HL-60 (cell line): ENCODE measurements around the gene WIF1.
A peak's percentile ranks its signal among the peaks of the same experiment; 100 is the strongest.

Source experiments
- DNase-seq, 2 experiments: peaks; one replicate each; pipeline ENCODE4 v3.0.0-alpha.2; 2010 to 2020; ENCODE audit warnings: low read depth in 1 of 2, low spot score in 1 of 2
- H3K27ac ChIP-seq: fragments of 250-450 bp; sonication (Bioruptor Pico); replicated peaks from 2 replicates; pipeline ENCODE4 v1.5.1; 2020; ENCODE audit warnings: mild to moderate bottlenecking, moderate library complexity
- H3K27me3 ChIP-seq: fragments of 250-450 bp; sonication (Bioruptor Pico); 2 replicates; pipeline ENCODE4 v1.5.1; 2021; ENCODE audit warnings: mild to moderate bottlenecking, moderate library complexity; ENCODE audit not compliant: insufficient read depth, poor library complexity, severe bottlenecking
- H3K4me3 ChIP-seq: replicated peaks from 2 replicates; pipeline ENCODE4 v1.5.1; 2011; ENCODE audit warnings: mild to moderate bottlenecking, control low read depth, low read length; ENCODE audit not compliant: insufficient read depth
- CTCF ChIP-seq: IDR thresholded peaks from one replicate; pipeline ENCODE4 v1.5.1; 2011; ENCODE audit warnings: low read length, control low read depth, inconsistent platforms; ENCODE audit not compliant: insufficient read depth
- GABPA ChIP-seq: IDR thresholded peaks from 2 replicates; pipeline ENCODE4 v1.6.1; 2012; ENCODE audit warnings: low read depth
- POLR2AphosphoS5 ChIP-seq: IDR thresholded peaks from 2 replicates; pipeline ENCODE4 v1.6.1; 2012; ENCODE audit warnings: low read depth
- SPI1 ChIP-seq: IDR thresholded peaks from 2 replicates; pipeline ENCODE4 v1.6.1; 2012; ENCODE audit warnings: low read depth, mild to moderate bottlenecking, borderline replicate concordance
- TF ChIP-seq, protein P1 (sequence below): IDR thresholded peaks from 2 replicates; pipeline ENCODE4 v1.6.1; 2012; ENCODE audit warnings: low read depth; ENCODE audit not compliant: insufficient replicate concordance

Gene WIF1

DNA sequence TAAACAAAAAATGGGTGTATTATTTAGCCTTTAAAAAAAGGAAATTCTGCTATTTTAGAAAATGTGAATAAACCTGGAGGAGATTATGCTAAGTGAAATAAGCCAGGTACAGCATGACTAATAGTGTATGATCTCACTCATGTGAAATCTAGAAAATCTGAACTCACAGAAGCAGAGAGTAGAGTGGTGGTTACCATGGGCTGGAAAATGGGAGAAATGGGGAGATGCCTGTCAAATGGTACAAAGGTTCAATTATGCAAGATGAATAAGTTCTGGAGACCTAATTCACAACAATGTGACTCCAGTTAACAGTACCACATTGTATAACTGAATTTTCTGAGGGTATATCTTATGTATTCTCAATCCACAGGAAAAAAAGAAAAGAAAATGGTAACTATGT is 30.9 kb upstream of the WIF1 start:
- no peak for DNase-seq
- Histone ChIP-seq H3K27ac (no peak overlapping the region), H3K27me3 (no peaks in the 10 kb centered on the region), H3K4me3 (no peak overlapping the region)
- no peak for TF ChIP-seq SPI1
- no peak for TF ChIP-seq GABPA

GRCh38 chr12:65147312-65147905 is 26.3 kb upstream of the WIF1 start:
- H3K4me3 ChIP-seq = no peak overlapping the region
- TF ChIP-seq, protein P1, sequence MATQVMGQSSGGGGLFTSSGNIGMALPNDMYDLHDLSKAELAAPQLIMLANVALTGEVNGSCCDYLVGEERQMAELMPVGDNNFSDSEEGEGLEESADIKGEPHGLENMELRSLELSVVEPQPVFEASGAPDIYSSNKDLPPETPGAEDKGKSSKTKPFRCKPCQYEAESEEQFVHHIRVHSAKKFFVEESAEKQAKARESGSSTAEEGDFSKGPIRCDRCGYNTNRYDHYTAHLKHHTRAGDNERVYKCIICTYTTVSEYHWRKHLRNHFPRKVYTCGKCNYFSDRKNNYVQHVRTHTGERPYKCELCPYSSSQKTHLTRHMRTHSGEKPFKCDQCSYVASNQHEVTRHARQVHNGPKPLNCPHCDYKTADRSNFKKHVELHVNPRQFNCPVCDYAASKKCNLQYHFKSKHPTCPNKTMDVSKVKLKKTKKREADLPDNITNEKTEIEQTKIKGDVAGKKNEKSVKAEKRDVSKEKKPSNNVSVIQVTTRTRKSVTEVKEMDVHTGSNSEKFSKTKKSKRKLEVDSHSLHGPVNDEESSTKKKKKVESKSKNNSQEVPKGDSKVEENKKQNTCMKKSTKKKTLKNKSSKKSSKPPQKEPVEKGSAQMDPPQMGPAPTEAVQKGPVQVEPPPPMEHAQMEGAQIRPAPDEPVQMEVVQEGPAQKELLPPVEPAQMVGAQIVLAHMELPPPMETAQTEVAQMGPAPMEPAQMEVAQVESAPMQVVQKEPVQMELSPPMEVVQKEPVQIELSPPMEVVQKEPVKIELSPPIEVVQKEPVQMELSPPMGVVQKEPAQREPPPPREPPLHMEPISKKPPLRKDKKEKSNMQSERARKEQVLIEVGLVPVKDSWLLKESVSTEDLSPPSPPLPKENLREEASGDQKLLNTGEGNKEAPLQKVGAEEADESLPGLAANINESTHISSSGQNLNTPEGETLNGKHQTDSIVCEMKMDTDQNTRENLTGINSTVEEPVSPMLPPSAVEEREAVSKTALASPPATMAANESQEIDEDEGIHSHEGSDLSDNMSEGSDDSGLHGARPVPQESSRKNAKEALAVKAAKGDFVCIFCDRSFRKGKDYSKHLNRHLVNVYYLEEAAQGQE = no peak
- no peak for TF ChIP-seq CTCF
- no peak for TF ChIP-seq SPI1
- no peak for TF ChIP-seq GABPA
- TF ChIP-seq POLR2AphosphoS5 = no peak
- no peak for DNase-seq
- H3K27me3 ChIP-seq = no peaks in the 10 kb centered on the region
- H3K27ac ChIP-seq = no peak overlapping the region

- Histone ChIP-seq H3K27me3 (no peaks in the 10 kb centered on the region), H3K27ac (no peak overlapping the region), H3K4me3 (no peak overlapping the region)
- TF ChIP-seq POLR2AphosphoS5 = no peak
- no peak for TF ChIP-seq CTCF
- TF ChIP-seq SPI1 = no peak
- no peak for TF ChIP-seq GABPA
- TF ChIP-seq, protein P1 = no peak
- no peak for DNase-seq
Measured at GRCh38 chr12:65140738-65141137, 19.6 kb upstream of the WIF1 start.

DNA sequence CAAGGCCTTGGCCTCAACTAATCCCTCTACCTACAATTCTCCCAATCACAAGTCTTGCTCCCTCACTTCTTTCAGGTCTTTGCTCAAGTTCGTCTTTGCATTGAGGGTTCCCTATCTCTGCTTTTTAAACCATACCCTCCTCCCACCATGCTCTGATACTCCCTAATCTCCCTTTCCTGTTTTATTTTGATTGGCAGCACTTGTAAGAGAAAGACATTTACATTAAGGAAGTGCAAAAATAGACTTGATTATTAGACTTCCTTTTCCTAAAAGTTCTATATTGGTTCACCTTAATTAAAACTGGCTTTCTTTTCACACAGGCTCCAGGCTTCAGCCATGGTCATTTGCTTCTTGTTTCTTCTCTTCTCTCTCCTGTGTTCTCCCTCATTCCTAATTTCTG is 18.3 kb upstream of the WIF1 start:
- Histone ChIP-seq H3K27me3 (no peaks in the 10 kb centered on the region), H3K27ac (no peak overlapping the region), H3K4me3 (no peak overlapping the region)
- no peak for DNase-seq
- TF ChIP-seq SPI1 (peak; percentile 71; the same call in 1 of the 2 replicates), POLR2AphosphoS5 (no peak)

GRCh38 chr12:65133879-65134278 is 12.8 kb upstream of the WIF1 start:
- no peak overlapping the region for H3K27ac ChIP-seq
- no peak for DNase-seq
- TF ChIP-seq SPI1 (no peak), CTCF (no peak), POLR2AphosphoS5 (no peak), GABPA (no peak)
- TF ChIP-seq, protein P1 = no peak
- no peak overlapping the region for H3K4me3 ChIP-seq
- no peaks in the 10 kb centered on the region for H3K27me3 ChIP-seq
